ENCODE data around the gene MOK.

MOK gene

DNA sequence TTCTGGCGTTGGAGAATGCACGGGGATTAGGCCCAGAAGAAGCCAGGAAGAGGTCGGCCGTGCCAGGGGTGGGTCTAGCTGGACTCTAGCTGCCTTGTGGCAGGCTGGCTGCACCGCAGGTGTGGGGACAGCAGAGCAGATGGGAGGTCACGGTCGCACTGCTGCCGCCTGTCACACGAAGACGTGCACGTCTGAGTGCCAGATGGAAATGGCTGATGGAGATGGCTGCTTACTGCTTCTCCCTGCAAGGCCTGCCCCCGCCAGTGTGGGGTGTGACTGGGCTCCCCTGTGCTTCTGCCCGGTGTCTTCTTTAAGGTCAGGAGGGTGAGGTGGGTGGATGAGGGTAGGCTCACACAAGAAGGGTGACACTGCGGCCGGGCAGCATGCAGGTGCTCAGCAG lies 79.0 kb downstream of the MOK start:
- peaks cover 23% of the 10 kb centered on the region for H3K36me3 Mint-ChIP-seq (ENCODE audit: low read depth)
- H3K4me3 Mint-ChIP-seq: no peak overlapping the region
- H3K27ac Mint-ChIP-seq: peak overlapping the region in 2 of 3 experiments; percentile 25 to 57
- H3K4me1 Mint-ChIP-seq: peaks cover 22% of the 10 kb centered on the region
- H3K27me3 Mint-ChIP-seq (ENCODE audit: low read depth): no peaks in the 10 kb centered on the region
- no peaks in the 10 kb centered on the region for H3K9me3 Mint-ChIP-seq
- TF ChIP-seq, protein P1, sequence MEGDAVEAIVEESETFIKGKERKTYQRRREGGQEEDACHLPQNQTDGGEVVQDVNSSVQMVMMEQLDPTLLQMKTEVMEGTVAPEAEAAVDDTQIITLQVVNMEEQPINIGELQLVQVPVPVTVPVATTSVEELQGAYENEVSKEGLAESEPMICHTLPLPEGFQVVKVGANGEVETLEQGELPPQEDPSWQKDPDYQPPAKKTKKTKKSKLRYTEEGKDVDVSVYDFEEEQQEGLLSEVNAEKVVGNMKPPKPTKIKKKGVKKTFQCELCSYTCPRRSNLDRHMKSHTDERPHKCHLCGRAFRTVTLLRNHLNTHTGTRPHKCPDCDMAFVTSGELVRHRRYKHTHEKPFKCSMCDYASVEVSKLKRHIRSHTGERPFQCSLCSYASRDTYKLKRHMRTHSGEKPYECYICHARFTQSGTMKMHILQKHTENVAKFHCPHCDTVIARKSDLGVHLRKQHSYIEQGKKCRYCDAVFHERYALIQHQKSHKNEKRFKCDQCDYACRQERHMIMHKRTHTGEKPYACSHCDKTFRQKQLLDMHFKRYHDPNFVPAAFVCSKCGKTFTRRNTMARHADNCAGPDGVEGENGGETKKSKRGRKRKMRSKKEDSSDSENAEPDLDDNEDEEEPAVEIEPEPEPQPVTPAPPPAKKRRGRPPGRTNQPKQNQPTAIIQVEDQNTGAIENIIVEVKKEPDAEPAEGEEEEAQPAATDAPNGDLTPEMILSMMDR (IDR thresholded peaks at IDR 0.05; ENCODE audit: unreplicated experiment in 3 of 3): no peak

DNA sequence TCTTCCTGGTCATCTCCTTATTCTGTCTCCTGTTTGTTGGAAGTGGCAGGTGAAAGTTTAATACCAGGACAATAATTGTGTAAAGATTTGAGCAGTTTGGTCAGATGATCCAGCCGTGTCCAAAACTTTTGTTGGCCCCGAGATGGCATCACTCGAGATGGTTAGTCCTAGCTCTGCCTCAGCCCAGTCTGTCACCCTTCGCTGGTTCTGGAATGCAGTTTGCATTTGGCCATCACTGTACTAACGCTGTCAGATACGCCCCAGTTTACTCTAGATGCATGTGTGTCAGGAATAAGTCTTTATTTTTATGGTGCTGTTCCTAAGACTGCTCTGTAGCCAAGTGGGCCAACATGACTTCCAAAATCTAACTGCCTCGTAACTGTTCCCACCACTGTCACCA lies 79.6 kb downstream of the MOK start:
- H3K27ac Mint-ChIP-seq: peak overlapping the region in 2 of 3 experiments; percentile 25 to 57
- H3K4me3 Mint-ChIP-seq: no peak overlapping the region
- H3K27me3 Mint-ChIP-seq (ENCODE audit: low read depth): no peaks in the 10 kb centered on the region
- no peaks in the 10 kb centered on the region for H3K9me3 Mint-ChIP-seq
- H3K4me1 Mint-ChIP-seq: peaks cover 22% of the 10 kb centered on the region
- H3K36me3 Mint-ChIP-seq (ENCODE audit: low read depth): peaks cover 18% of the 10 kb centered on the region
- TF ChIP-seq, protein P1 (IDR thresholded peaks at IDR 0.05; ENCODE audit: unreplicated experiment in 3 of 3): no peak

DNA sequence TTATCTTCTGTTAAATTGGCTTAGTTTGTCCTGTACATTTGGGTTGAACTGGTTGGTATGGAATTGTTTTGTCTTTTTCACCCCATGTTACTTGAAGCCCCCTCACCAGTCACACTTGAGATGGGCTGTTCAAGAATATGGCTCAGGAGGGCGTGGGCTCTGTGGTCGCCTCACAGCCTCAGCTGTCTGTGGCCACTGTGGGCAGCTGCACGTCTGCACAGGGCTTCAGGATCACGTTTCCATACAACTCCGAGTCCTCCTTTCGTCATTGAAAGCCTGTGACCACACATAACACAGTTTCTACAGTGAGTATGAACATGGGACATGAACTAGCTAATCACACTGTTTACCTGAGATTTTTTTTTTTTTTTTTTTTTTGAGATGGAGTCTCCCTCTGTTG lies 81.3 kb downstream of the MOK start:
- Mint-ChIP-seq H3K4me3 (peak overlapping the region in 1 of 3 experiments; percentile 65), H3K4me1 (peaks cover 27% of the 10 kb centered on the region), H3K27me3 (ENCODE audit: low read depth) (no peaks in the 10 kb centered on the region), H3K36me3 (ENCODE audit: low read depth) (peaks cover 17% of the 10 kb centered on the region), H3K27ac (peak overlapping the region; percentile 61 to 72 (median 65)), H3K9me3 (no peaks in the 10 kb centered on the region)
- TF ChIP-seq, protein P1 (IDR thresholded peaks at IDR 0.05; ENCODE audit: unreplicated experiment in 3 of 3): no peak

DNA sequence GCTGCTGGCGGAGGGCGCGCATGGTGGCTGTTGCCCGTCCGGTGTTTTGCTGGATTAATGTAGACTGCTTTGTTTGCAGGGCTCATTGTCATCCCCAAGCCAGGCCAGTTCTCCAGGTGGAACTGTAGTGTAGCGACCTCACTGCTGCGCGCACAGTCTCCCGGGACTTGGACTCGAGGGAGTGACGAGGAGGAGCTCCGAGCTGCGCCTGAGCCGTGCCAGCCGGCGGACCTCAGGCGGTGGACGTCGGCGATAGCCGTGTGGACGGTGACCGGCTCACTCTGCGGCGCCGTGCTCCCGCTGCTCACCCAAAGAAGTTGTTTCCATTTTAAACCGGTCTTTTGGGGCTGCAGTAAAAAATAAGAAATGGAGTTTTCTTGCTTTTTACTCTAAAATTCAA lies 82.2 kb downstream of the MOK start:
- Mint-ChIP-seq H3K4me3 (no peak overlapping the region), H3K9me3 (no peaks in the 10 kb centered on the region), H3K27me3 (ENCODE audit: low read depth) (no peaks in the 10 kb centered on the region), H3K27ac (no peak overlapping the region), H3K36me3 (ENCODE audit: low read depth) (peaks cover 17% of the 10 kb centered on the region), H3K4me1 (peaks cover 30% of the 10 kb centered on the region)
- TF ChIP-seq, protein P1 (IDR thresholded peaks at IDR 0.05; ENCODE audit: unreplicated experiment in 3 of 3): no peak

DNA sequence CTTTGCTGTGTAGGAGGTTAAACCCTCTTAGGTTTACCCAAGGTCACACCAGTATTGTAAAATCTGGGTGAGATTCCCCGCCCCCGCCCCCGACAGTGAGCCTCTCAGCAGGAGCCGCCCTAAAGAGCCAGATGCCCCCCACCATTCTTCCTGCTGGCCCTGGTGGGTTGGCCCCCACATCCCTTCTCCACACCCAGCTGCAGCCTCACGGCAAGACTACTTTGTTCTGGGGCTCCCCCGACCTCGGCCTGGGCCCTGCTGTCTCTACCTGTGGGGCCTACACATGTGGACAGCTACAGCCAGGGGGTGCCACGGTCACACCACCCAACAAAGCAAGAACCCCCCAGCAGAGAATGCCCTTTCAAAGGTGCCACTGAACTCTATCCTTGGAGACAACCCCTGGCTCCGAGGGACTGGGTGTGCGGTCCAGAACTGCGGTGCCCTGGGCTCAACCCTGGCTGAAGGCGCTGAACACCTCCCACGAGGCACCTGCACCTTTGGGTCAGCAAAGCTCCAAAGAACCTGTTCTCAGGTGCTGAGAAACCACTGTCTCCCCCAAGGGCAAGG lies 82.9 kb downstream of the MOK start:
- Mint-ChIP-seq H3K27ac (no peak overlapping the region), H3K9me3 (no peaks in the 10 kb centered on the region), H3K4me3 (no peak overlapping the region), H3K4me1 (peaks cover 37% of the 10 kb centered on the region), H3K27me3 (ENCODE audit: low read depth) (no peaks in the 10 kb centered on the region), H3K36me3 (ENCODE audit: low read depth) (peaks cover 22% of the 10 kb centered on the region)
- TF ChIP-seq, protein P1 (IDR thresholded peaks at IDR 0.05; ENCODE audit: unreplicated experiment in 3 of 3): no peak

DNA sequence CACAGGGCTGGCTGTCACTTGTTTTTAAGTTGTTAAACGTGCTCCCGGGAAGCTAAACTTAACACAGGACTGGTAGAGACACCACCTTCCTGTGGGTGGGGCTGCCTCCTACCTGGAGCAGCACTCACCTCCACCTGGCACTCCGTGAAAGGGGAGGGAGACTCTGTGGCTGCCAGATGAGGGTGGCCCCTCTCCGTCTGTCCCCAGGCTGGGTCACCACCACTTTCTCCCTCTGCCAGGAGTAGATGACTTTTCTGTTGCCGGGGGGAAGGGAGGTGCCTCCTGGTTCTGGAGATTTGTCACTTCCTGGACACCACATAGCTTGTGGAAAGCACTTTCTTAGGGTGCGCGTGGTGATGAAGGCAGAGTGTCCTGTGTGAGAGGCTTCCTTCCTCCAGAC lies 83.9 kb downstream of the MOK start:
- H3K9me3 Mint-ChIP-seq: no peaks in the 10 kb centered on the region
- no peak overlapping the region for H3K4me3 Mint-ChIP-seq
- peaks cover 36% of the 10 kb centered on the region for H3K4me1 Mint-ChIP-seq
- TF ChIP-seq, protein P1 (IDR thresholded peaks at IDR 0.05; ENCODE audit: unreplicated experiment in 3 of 3): no peak
- H3K27me3 Mint-ChIP-seq (ENCODE audit: low read depth): no peaks in the 10 kb centered on the region
- H3K36me3 Mint-ChIP-seq (ENCODE audit: low read depth): peaks cover 22% of the 10 kb centered on the region
- H3K27ac Mint-ChIP-seq: no peak overlapping the region

Data from nephron (organoid).